B cell (primary cell): ENCODE results near the gene VPS54. TPM values are rescaled to one million over a fixed set of nuclear protein-coding genes. Genes with fewer than 3 reads are reported as not detected.

Source experiments
- ATAC-seq: fragments of 200-7000 bp; cut with Tn5 transposase; one replicate; pipeline ENCODE4 v1.10.0; 2021; ENCODE audit warnings: low read depth, mild to moderate bottlenecking, moderate number of reproducible peaks, moderate library complexity
- CTCF ChIA-PET: fragments of 350-600 bp; sonication (Branson Sonifier 250); formaldehyde crosslinking; loops from one replicate; lab custom pipeline; 2021; ENCODE audit warnings: antibody characterized with exemption, inconsistent platforms; lab: Charles Lee
- POLR2A ChIA-PET: fragments of 350-600 bp; sonication (Branson Sonifier 250); formaldehyde crosslinking; loops from one replicate; lab custom pipeline; 2021; ENCODE audit warnings: antibody characterized with exemption; lab: Charles Lee
- DNase-seq: peaks from one replicate; pipeline ENCODE4 v3.0.0; 2013
- H2AFZ ChIP-seq: 2 replicates; pipeline ENCODE4 v1.6.1; 2012; ENCODE audit warnings: mild to moderate bottlenecking, low read depth, low read length; ENCODE audit not compliant: insufficient read depth, poor library complexity, severe bottlenecking
- H3K27ac ChIP-seq, 2 donors: 1 replicate in 1 of 2; 2 replicates in 1 of 2; pipeline ENCODE4 v1.5.1; 2012 to 2013; ENCODE audit warnings: low read length in 2 of 2, mild to moderate bottlenecking in 2 of 2, moderate library complexity in 1 of 2
- H3K27me3 ChIP-seq, 4 experiments: fragments of 200-600 bp in 1 of 4; sonication (generic) in 1 of 4; replicated peaks in 1 of 4; 1 replicate in 2 of 4; 2 replicates in 2 of 4; pipeline versions ENCODE4 v1.6.1 to v1.7.0; 2013 to 2016; ENCODE audit warnings: low read length in 3 of 4, mild to moderate bottlenecking in 2 of 4, mixed read lengths in 1 of 4, moderate library complexity in 1 of 4; ENCODE audit not compliant: insufficient read depth in 4 of 4, control insufficient read depth in 3 of 4; ENCODE audit errors: control extremely low read depth in 1 of 4
- H3K36me3 ChIP-seq, 2 experiments: replicated peaks in 1 of 2; 1 replicate in 1 of 2; 2 replicates in 1 of 2; pipeline versions ENCODE4 v1.6.1 to v1.7.1; 2013; ENCODE audit warnings: low read length in 1 of 2; ENCODE audit not compliant: insufficient read depth in 2 of 2, control insufficient read depth in 1 of 2; ENCODE audit errors: control extremely low read depth in 1 of 2, extremely low read depth in 1 of 2
- H3K4me1 ChIP-seq, 2 donors: fragments of 200-600 bp in 1 of 2; sonication (generic) in 1 of 2; 1 replicate in 1 of 2; 2 replicates in 1 of 2; pipeline versions ENCODE4 v1.5.1 to v1.6.1; 2013 to 2017; ENCODE audit warnings: low read length in 2 of 2; ENCODE audit not compliant: control insufficient read depth in 2 of 2, insufficient read depth in 2 of 2
- H3K4me2 ChIP-seq: replicated peaks from 2 replicates; pipeline ENCODE3; 2012; ENCODE audit warnings: mild to moderate bottlenecking, low read depth, low read length; ENCODE audit not compliant: poor library complexity, severe bottlenecking
- H3K4me3 ChIP-seq, 5 experiments: fragments of 200-600 bp in 1 of 5; sonication (generic) in 1 of 5; 1 replicate in 3 of 5; 2 replicates in 2 of 5; pipeline versions ENCODE4 v1.5.1 to v1.7.0; 2011 to 2016; ENCODE audit warnings: low read length in 4 of 5, mild to moderate bottlenecking in 4 of 5, low read depth in 2 of 5, control low read depth in 1 of 5, moderate library complexity in 1 of 5; ENCODE audit not compliant: insufficient read depth in 1 of 5; ENCODE audit errors: control extremely low read depth in 1 of 5, extremely low read depth in 1 of 5
- H3K79me2 ChIP-seq: fragments of 200-600 bp; sonication (generic); one replicate; pipeline ENCODE4 v1.6.0; 2016; ENCODE audit warnings: low read length; ENCODE audit not compliant: control insufficient read depth, insufficient read depth
- H3K9ac ChIP-seq: fragments of 200-600 bp; sonication (generic); 2 replicates; pipeline ENCODE4 v1.6.1; 2017; ENCODE audit warnings: mild to moderate bottlenecking, low read length, moderate library complexity
- H3K9me3 ChIP-seq, 3 donors: one replicate each; pipeline versions ENCODE4 v1.6.1 to v1.7.1; 2013; ENCODE audit warnings: low read length in 2 of 3; ENCODE audit not compliant: control insufficient read depth in 2 of 3, insufficient read depth in 1 of 3; ENCODE audit errors: control extremely low read depth in 1 of 3
- H4K20me1 ChIP-seq: 2 replicates; pipeline ENCODE4 v1.6.0; 2012; ENCODE audit warnings: mild to moderate bottlenecking, low read length; ENCODE audit not compliant: insufficient read depth, control insufficient read depth, poor library complexity, severe bottlenecking
- H3K27ac Mint-ChIP-seq: one replicate; pipeline ENCODE4 v1.8.0; 2021; ENCODE audit warnings: mixed read lengths
- H3K27me3 Mint-ChIP-seq: one replicate; pipeline ENCODE4 v1.8.0; 2021; ENCODE audit warnings: mixed read lengths
- H3K4me1 Mint-ChIP-seq: one replicate; pipeline ENCODE4 v1.8.0; 2021; ENCODE audit warnings: mixed read lengths
- H3K4me3 Mint-ChIP-seq: one replicate; pipeline ENCODE4 v1.8.0; 2021; ENCODE audit warnings: mixed read lengths
- H3K9me3 Mint-ChIP-seq: one replicate; pipeline ENCODE4 v1.8.0; 2022; ENCODE audit warnings: mixed read lengths; ENCODE audit not compliant: insufficient read depth
- EZH2 ChIP-seq: IDR thresholded peaks from 2 replicates; pipeline ENCODE4 v1.6.1; 2012; ENCODE audit warnings: borderline replicate concordance, low read depth, mild to moderate bottlenecking, moderate library complexity, low read length; ENCODE audit not compliant: insufficient read depth, poor library complexity, severe bottlenecking
- WGBS: methylation state at CpG from one replicate; pipeline ENCODE4 v1.1.5; 2013; ENCODE audit warnings: missing lambda C conversion rate; ENCODE audit not compliant: insufficient coverage; 5-methylcytosine and 5-hydroxymethylcytosine counted together
- intact Hi-C: fragments of 100-400 bp; cut with micrococcal nuclease; formaldehyde crosslinking; loops from one replicate; pipeline ENCODE4 v1.10.0; 2022
- polyA plus RNA-seq: library from polyadenylated mRNA; depleted of rRNA; stranded (reverse); fragments of >200 nt; gene quantifications from 2 replicates; pipeline ENCODE4 v1.2.3, GENCODE V29; 2012
- total RNA-seq, 2 donors: library from RNA; stranded (reverse); fragments of 120-200 nt in 1 of 2; gene quantifications; 1 replicate in 1 of 2; 2 replicates in 1 of 2; pipeline versions ENCODE4 v1.2.3 to v1.2.4, GENCODE V29; 2013 to 2022
- TF ChIP-seq, protein P1 (sequence below): fragments of 200-600 bp; IDR thresholded peaks from one replicate; pipeline ENCODE4 v1.8.0; 2022; ENCODE audit warnings: antibody characterized with exemption, mild to moderate bottlenecking

Gene VPS54
- total and polyA plus RNA-seq, 2 donors (not counting 1 experiment from before 2014, with no cell fraction given), result 6.2 to 13.2 TPM

DNA sequence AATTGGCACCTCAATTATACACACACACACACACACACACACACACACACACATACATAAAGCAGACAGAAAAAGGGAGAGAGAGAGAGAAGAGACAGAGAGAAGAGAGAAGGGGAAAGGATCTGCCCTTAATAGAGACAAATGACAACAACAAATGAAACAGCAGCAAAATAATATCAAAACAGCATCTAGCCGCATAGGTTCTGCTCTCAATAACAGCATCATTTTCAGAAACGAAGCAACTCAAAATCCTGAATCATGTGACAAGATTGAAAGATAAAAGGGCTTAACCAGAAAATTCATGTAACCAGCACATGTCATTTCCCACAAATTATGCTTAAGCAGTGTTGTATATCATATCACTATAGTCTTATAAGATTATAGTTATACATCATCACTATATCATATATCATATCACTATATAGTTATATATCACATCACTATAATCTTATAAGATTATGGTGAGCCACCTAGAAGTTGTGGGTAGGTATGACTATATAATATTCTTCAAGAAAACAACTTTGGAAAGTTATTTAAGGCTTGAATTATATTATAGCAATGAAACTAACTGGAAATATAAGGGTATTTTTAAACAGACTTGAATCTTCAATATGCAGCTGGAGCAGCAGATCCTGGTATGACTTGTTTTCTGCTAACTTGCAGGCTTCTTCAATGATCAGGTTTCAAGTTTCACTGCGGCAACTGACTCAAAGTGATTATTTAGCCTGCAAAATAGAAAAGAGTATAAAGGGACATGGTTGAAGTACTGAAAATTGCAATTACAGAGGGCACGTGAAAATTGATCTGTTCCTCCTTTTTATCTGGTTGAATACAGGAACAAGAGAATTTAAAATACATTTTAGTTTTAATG is 16.1 kb upstream of the VPS54 start:
- WGBS, result no CpG with 5 or more reads among the region's 4 CpGs
- ChIA-PET POLR2A (no interaction called here), CTCF (interaction anchor here (0.6 kb wide), 1 partner anchor 998 kb away, joined by 3 read pairs; no protein-coding TSS in a partner anchor)
- H3K79me2 ChIP-seq, result no peaks in the 10 kb centered on the region
- H3K4me1 Mint-ChIP-seq, result peaks cover 9% of the 10 kb centered on the region
- H3K4me2 ChIP-seq, result no peak overlapping the region
- H3K4me1 ChIP-seq, result peaks cover 5% of the 10 kb centered on the region in 2 donors
- H3K4me3 Mint-ChIP-seq, result no peak overlapping the region
- H3K27ac Mint-ChIP-seq, result no peak overlapping the region
- H3K9me3 Mint-ChIP-seq, result no peaks in the 10 kb centered on the region
- H3K36me3 ChIP-seq, result no peaks in the 10 kb centered on the region
- TF ChIP-seq, protein P1, sequence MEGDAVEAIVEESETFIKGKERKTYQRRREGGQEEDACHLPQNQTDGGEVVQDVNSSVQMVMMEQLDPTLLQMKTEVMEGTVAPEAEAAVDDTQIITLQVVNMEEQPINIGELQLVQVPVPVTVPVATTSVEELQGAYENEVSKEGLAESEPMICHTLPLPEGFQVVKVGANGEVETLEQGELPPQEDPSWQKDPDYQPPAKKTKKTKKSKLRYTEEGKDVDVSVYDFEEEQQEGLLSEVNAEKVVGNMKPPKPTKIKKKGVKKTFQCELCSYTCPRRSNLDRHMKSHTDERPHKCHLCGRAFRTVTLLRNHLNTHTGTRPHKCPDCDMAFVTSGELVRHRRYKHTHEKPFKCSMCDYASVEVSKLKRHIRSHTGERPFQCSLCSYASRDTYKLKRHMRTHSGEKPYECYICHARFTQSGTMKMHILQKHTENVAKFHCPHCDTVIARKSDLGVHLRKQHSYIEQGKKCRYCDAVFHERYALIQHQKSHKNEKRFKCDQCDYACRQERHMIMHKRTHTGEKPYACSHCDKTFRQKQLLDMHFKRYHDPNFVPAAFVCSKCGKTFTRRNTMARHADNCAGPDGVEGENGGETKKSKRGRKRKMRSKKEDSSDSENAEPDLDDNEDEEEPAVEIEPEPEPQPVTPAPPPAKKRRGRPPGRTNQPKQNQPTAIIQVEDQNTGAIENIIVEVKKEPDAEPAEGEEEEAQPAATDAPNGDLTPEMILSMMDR, result no peak
- TF ChIP-seq EZH2, result no peak
- no peak overlapping the region for H2AFZ ChIP-seq
- no peak overlapping the region for H3K9ac ChIP-seq
- no peaks in the 10 kb centered on the region for H3K27me3 Mint-ChIP-seq
- no peak overlapping the region for H3K27ac ChIP-seq
- ATAC-seq (no peak), DNase-seq (no peak)
- no peaks in the 10 kb centered on the region for H3K27me3 ChIP-seq
- no peaks in the 10 kb centered on the region for H3K9me3 ChIP-seq
- no peaks in the 10 kb centered on the region for H4K20me1 ChIP-seq
- H3K4me3 ChIP-seq, result no peak overlapping the region
- intact Hi-C loops, result no loop called here

DNA sequence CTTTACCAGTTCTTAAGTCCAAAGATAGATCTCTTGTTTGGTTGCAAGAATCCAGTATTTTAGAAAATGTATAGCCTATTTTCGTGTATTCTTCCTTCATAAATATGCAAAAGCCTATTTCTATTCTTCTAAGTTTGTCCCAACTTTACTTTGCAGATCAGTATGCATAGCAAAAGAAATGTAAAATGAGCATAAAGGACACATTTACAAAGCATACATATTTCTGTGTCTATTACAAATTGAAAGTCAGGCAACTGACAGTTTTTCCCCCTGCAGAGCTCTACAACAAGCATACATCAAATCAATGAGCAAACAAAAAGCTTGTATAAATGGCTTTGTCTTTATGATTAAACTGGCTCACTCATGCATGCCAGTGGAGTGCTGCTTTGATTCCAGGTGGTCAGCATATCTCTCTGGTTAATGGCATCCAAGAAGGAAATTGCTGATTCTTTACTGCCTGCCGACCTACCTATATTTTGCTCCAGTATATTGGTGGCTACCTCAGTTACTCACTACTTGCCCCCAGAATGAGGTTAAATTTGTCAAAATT is 10.0 kb upstream of the VPS54 start:
- no peak overlapping the region for H2AFZ ChIP-seq
- POLR2A ChIA-PET, result no interaction called here
- no peaks in the 10 kb centered on the region for H3K4me1 ChIP-seq
- no peaks in the 10 kb centered on the region for H4K20me1 ChIP-seq
- H3K36me3 ChIP-seq, result no peaks in the 10 kb centered on the region
- H3K9ac ChIP-seq, result no peak overlapping the region
- no peak overlapping the region for H3K4me3 Mint-ChIP-seq
- no peak overlapping the region for H3K4me2 ChIP-seq
- H3K27ac Mint-ChIP-seq, result no peak overlapping the region
- H3K9me3 Mint-ChIP-seq, result no peaks in the 10 kb centered on the region
- intact Hi-C loops, result no loop called here
- CTCF ChIA-PET, result interaction anchor here (1.2 kb wide), 1 partner anchor 169 kb away, joined by 4 read pairs; no protein-coding TSS in a partner anchor
- no peak overlapping the region for H3K27ac ChIP-seq
- no peak overlapping the region for H3K4me3 ChIP-seq
- WGBS, result no CpG with 5 or more reads among the region's 2 CpGs
- no peaks in the 10 kb centered on the region for H3K9me3 ChIP-seq
- H3K27me3 ChIP-seq, result no peaks in the 10 kb centered on the region
- TF ChIP-seq, protein P1, result no peak
- no peak for TF ChIP-seq EZH2
- H3K27me3 Mint-ChIP-seq, result no peaks in the 10 kb centered on the region
- H3K79me2 ChIP-seq, result no peaks in the 10 kb centered on the region
- DNase-seq (no peak), ATAC-seq (no peak)
- H3K4me1 Mint-ChIP-seq, result no peaks in the 10 kb centered on the region
